ENCODE results near the gene P4HTM. TPM values are rescaled to one million over a fixed set of nuclear protein-coding genes. Genes with fewer than 3 reads are reported as not detected.

P4HTM gene
- total RNA-seq, 1 donor from 2014 or later = 17.2 TPM

Small RNA genes lying within 50 kb of the gene (small RNA-seq; reads per million reads assigned to genes)
- gene MIR191 (2,987 reads per million, percentile 99 among the genes with 10 or more reads in this experiment), gene MIR425 (79.0 reads per million, percentile 96 among the genes with 10 or more reads in this experiment)

Other genes starting within 250 kb of the P4HTM start
- 26.6 TPM for gene PRKAR2A, start 142.4 kb upstream of the P4HTM start, total RNA-seq
- 15.1 TPM for gene SLC25A20, start 91.4 kb upstream of the P4HTM start, total RNA-seq
- gene ARIH2, start 71.4 kb upstream of the P4HTM start, total RNA-seq = 51.7 TPM
- gene WDR6, start 17.1 kb downstream of the P4HTM start, total RNA-seq = 54.3 TPM
- gene DALRD3, start 28.3 kb downstream of the P4HTM start, total RNA-seq = 27.7 TPM
- gene NDUFAF3, start 31.9 kb downstream of the P4HTM start, total RNA-seq = 39.1 TPM
- 523 TPM for gene IMPDH2, start 39.2 kb downstream of the P4HTM start, total RNA-seq
- 92.9 TPM for gene QRICH1, start 103.8 kb downstream of the P4HTM start, total RNA-seq
- gene QARS1, start 114.5 kb downstream of the P4HTM start, total RNA-seq = 393 TPM
- 37.1 TPM for gene USP19, start 130.6 kb downstream of the P4HTM start, total RNA-seq
- gene LAMB2, start 142.8 kb downstream of the P4HTM start, total RNA-seq = 601 TPM
- gene CCDC71, start 176.1 kb downstream of the P4HTM start, total RNA-seq = 11.5 TPM
- 83.5 TPM for gene KLHDC8B, start 181.4 kb downstream of the P4HTM start, total RNA-seq